GM12875 (cell line): ENCODE results near the gene UNC13B.
"Not testable (repeated sequence)": the region's sequence is repeated elsewhere in the genome, so short reads cannot be mapped to it uniquely, and the experiment has no call there.

Source experiments
- H3K4me3 ChIP-seq: one replicate; pipeline ENCODE4 v1.5.1; 2011; ENCODE audit warnings: low read depth, low read length, control low read depth
- TF ChIP-seq, protein P1 (sequence below): IDR thresholded peaks from 2 replicates; pipeline ENCODE4 v1.5.1; 2011; ENCODE audit warnings: low read depth, mild to moderate bottlenecking, control low read depth, inconsistent platforms, low read length, moderate library complexity, borderline replicate concordance; ENCODE audit not compliant: insufficient read depth

Gene UNC13B

GRCh38 chr9:35397923-35398322 lies 236.1 kb downstream of the UNC13B start:
- no peak overlapping the region for H3K4me3 ChIP-seq
- TF ChIP-seq, protein P1, sequence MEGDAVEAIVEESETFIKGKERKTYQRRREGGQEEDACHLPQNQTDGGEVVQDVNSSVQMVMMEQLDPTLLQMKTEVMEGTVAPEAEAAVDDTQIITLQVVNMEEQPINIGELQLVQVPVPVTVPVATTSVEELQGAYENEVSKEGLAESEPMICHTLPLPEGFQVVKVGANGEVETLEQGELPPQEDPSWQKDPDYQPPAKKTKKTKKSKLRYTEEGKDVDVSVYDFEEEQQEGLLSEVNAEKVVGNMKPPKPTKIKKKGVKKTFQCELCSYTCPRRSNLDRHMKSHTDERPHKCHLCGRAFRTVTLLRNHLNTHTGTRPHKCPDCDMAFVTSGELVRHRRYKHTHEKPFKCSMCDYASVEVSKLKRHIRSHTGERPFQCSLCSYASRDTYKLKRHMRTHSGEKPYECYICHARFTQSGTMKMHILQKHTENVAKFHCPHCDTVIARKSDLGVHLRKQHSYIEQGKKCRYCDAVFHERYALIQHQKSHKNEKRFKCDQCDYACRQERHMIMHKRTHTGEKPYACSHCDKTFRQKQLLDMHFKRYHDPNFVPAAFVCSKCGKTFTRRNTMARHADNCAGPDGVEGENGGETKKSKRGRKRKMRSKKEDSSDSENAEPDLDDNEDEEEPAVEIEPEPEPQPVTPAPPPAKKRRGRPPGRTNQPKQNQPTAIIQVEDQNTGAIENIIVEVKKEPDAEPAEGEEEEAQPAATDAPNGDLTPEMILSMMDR, result no peak

DNA sequence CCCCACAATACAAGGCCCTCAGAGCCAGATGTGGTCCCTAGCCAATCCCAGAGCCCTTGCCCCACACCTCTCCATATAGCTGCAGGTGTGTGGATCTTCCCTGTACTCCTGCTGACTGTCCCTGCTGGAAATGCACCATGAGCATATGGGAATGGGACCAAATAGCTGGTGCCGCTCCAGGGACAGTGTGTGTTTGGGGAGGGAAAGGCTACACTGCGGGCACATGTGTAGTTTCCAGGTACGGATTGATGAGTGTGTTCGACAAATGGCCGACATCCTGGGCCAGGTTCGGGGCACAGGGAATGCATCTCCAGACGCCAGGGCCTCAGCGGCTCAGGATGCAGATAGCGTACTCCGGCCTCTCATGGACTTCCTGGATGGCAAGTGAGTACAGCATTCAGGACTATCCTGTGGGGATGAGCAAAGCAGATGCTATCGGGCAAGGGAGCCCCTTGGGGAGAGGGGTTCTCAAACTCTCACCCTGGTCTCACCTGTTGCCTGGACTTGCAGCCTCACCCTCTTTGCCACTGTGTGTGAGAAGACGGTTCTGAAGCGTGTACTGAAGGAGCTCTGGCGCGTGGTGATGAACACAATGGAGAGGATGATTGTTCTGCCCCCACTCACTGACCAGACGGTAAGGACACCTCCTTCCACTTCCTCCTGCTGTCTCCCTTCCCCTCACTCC lies 237.0 kb downstream of the UNC13B start:
- H3K4me3 ChIP-seq, result no peak overlapping the region
- TF ChIP-seq, protein P1, result no peak

DNA sequence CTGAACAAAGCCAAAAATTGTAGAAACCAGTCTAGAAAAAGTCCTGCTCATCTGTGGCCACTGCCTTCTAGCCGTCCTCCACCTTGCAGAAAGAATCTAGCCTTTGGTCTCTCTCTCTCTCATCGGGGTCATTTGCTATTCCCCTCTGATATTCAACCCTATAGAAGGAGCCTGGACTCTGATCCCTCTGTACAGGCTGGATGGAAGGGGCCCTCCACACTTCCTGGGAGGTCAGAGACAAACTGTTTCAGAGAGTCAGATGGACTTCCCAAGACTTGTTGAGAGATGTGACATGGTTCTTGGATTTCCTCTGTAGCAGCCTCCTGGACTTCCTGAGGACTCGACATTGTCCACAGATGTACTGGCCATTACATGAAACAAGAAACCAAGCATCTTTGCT lies 243.1 kb downstream of the UNC13B start:
- TF ChIP-seq, protein P1, result no peak

DNA sequence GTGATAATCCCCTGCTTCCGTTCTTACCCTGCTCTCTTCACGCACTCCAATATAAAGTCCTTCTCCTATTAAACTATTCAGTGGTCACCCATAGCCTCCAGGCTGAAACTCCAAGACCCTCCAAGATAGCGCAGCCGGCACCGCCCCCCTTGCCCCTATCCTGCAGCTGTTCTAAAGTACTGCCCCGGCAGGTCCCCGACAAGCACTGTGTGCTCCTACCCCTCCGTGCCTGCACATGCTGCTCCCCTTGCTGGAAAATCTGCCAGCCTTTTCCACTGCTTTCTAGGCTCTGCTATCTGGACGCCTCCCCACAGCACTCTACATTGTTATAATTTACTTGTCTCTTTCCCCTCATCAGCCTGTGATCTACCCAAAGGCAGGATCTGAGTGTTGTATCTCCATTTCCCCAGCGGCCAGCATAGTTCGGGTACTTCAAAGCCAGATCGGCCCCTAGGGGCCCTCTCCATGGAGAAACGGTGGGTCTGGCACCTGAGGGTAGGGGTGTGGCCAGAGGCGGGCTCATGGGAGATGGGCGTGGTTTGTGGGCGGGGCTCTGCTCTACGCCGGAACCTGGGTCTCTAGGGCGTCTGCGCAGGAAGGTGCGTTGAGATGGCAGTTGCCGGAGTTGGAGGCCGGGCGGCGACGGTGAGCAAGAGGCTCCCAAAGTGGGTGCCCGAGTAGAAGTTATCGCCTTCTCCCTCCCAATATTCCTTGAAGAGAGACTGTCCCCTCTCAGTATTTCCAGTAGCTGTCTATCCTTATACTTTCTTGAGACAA lies 244.6 kb downstream of the UNC13B start:
- H3K4me3 ChIP-seq, result no peak overlapping the region
- TF ChIP-seq, protein P1, result no peak

More for the DNA sequence above, 243.1 kb downstream of the UNC13B start:
- H3K4me3 ChIP-seq, result no peak overlapping the region

- H3K4me3 ChIP-seq, result no peak overlapping the region
- TF ChIP-seq, protein P1, result no peak
Measured at GRCh38 chr9:35407846-35408245, 246.0 kb downstream of the UNC13B start.

DNA sequence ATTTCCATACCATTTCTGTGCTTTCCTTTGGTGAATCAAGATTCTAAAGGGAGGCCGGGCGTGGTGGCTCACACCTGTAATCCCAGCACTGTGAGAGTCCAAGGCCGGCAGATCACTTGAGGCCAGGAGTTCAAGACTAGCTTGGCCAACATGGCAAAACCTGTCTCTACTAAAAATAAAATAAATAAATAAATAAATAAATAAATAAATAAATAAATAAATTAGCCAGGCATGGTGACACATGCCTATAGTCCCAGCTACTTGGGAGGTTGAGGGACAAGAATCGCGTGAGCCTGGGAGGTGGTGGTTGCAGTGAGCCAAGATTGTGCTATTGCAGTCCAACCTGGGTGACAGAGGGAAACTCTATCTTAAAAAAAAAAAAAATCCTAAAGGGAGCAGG lies 247.6 kb downstream of the UNC13B start:
- H3K4me3 ChIP-seq, result not testable (repeated sequence)

DNA sequence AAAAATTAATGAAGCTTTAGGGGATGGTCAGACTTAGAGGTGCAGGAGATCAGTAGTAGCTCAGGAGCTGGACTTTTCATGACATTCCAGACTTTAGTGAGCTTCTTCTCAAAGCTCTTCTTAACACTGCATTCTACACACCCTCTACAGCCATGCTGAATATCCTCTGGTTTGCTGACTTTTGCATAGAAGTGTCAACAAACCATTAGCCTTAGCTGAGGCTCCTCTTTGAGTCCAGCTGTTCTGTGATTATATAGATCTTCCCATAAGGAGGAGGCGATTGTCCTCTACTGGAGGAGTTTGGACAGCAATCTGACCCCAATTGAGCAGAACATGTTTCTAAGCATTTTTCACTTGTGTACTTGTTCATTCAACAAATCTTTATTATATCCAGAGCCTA lies 253.1 kb downstream of the UNC13B start:
- TF ChIP-seq, protein P1, result no peak
- H3K4me3 ChIP-seq, result no peak overlapping the region
